ENCODE results near the gene STAT5B. TPM values are rescaled to one million over a fixed set of nuclear protein-coding genes. Genes with fewer than 3 reads are reported as not detected.

Gene STAT5B
- polyA plus RNA-seq, 1 experiment, result 34.0 TPM

DNA sequence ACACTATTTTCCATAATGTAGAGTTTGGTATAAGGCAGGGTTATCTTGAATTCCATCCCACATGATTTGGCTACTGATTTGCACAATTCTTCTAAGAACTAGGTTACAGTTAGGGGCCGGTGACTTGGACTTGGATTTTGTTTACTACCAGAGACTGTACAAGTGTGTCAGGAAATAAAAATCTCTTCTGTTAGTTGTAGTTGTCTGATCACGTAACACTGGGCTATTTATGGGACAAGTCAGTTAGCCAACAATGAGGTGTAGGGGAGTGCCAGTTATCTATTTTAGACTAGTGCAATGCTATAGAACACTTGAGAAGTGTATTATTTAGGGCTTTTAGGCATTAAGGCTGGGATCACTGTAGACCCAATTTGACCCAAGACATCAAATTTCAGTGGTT, 42.2 kb downstream of the STAT5B start:
- TF ChIP-seq, protein P1, sequence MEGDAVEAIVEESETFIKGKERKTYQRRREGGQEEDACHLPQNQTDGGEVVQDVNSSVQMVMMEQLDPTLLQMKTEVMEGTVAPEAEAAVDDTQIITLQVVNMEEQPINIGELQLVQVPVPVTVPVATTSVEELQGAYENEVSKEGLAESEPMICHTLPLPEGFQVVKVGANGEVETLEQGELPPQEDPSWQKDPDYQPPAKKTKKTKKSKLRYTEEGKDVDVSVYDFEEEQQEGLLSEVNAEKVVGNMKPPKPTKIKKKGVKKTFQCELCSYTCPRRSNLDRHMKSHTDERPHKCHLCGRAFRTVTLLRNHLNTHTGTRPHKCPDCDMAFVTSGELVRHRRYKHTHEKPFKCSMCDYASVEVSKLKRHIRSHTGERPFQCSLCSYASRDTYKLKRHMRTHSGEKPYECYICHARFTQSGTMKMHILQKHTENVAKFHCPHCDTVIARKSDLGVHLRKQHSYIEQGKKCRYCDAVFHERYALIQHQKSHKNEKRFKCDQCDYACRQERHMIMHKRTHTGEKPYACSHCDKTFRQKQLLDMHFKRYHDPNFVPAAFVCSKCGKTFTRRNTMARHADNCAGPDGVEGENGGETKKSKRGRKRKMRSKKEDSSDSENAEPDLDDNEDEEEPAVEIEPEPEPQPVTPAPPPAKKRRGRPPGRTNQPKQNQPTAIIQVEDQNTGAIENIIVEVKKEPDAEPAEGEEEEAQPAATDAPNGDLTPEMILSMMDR (IDR thresholded peaks at IDR 0.05; ENCODE audit: low read depth, low read length), result no peak
- no peaks in the 10 kb centered on the region for H3K9me3 ChIP-seq (ENCODE audit: control insufficient read depth, insufficient read depth, low read length)
- DNase-seq (ENCODE audit: low read depth, low spot score), result no peak
- CTCF ChIA-PET, result interaction anchor here (0.7 to 3.7 kb wide), 3 partner anchors 12 to 293 kb away, joined by 4 to 16 read pairs (median 5); no protein-coding TSS in a partner anchor
- no peak overlapping the region for H3K4me3 ChIP-seq (ENCODE audit: low read depth, low read length)
- POLR2A ChIA-PET, result no interaction called here
- no peaks in the 10 kb centered on the region for H3K27me3 ChIP-seq (ENCODE audit: control insufficient read depth, insufficient read depth, low read length)
- no peak overlapping the region for H3K27ac ChIP-seq (ENCODE audit: low read depth, low read length)

DNA sequence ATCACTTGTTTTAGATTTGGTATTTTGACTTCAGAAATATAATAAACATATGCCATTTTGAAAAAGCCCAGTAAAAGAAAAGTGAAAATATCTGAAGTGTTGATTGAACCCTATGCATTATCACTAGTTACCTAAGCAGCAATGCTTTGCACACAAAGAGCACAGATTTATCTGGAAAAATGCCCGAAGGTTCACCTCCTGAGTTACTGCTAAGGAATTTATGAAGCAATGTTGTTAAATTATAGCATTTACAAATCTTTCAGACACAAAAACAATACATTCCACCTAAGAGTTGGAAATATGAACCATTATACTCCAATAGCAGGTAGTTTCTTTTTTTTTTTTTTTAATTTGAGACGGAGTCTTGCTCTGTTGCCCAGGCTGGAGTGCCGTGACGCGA, 43.0 kb downstream of the STAT5B start:
- Histone ChIP-seq H3K9me3 (ENCODE audit: control insufficient read depth, insufficient read depth, low read length) (no peaks in the 10 kb centered on the region), H3K27me3 (ENCODE audit: control insufficient read depth, insufficient read depth, low read length) (no peaks in the 10 kb centered on the region), H3K27ac (ENCODE audit: low read depth, low read length) (no peak overlapping the region), H3K4me3 (ENCODE audit: low read depth, low read length) (no peak overlapping the region)
- TF ChIP-seq, protein P1 (IDR thresholded peaks at IDR 0.05; ENCODE audit: low read depth, low read length), result no peak
- POLR2A ChIA-PET, result interaction anchor here (0.6 kb wide), 1 partner anchor 11 kb away, joined by 4 read pairs; no protein-coding TSS in a partner anchor
- peak; percentile 21 for DNase-seq (ENCODE audit: low read depth, low spot score)
- CTCF ChIA-PET, result interaction anchor here (0.7 to 3.7 kb wide), 2 partner anchors 11 to 15 kb away, joined by 5 to 16 read pairs; no protein-coding TSS in a partner anchor

DNA sequence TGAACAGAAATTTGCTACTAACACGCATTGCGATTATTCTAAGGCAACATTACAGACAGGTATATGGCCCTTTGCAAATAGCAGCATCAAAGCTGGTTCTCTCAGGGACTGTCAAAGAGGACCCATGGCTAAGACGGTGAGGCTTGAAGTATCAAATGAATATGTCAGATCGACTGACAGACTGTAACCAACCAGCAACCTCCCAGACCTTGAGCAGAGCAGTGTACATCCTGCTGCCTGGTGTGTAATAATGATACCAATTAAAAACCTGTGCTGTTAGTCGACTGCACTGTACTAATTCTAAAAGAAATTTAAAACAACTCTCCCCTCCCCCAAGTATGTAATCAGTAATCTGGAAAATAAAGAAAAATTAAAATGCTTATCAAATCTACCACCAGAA, 46.0 kb downstream of the STAT5B start:
- ChIA-PET POLR2A (no interaction called here), CTCF (interaction anchor here (3.7 kb wide), 1 partner anchor 8 kb away, joined by 16 read pairs; no protein-coding TSS in a partner anchor)
- TF ChIP-seq, protein P1 (IDR thresholded peaks at IDR 0.05; ENCODE audit: low read depth, low read length), result no peak
- Histone ChIP-seq H3K27me3 (ENCODE audit: control insufficient read depth, insufficient read depth, low read length) (no peaks in the 10 kb centered on the region), H3K27ac (ENCODE audit: low read depth, low read length) (no peak overlapping the region), H3K4me3 (ENCODE audit: low read depth, low read length) (no peak overlapping the region), H3K9me3 (ENCODE audit: control insufficient read depth, insufficient read depth, low read length) (no peaks in the 10 kb centered on the region)
- DNase-seq (ENCODE audit: low read depth, low spot score), result no peak

DNA sequence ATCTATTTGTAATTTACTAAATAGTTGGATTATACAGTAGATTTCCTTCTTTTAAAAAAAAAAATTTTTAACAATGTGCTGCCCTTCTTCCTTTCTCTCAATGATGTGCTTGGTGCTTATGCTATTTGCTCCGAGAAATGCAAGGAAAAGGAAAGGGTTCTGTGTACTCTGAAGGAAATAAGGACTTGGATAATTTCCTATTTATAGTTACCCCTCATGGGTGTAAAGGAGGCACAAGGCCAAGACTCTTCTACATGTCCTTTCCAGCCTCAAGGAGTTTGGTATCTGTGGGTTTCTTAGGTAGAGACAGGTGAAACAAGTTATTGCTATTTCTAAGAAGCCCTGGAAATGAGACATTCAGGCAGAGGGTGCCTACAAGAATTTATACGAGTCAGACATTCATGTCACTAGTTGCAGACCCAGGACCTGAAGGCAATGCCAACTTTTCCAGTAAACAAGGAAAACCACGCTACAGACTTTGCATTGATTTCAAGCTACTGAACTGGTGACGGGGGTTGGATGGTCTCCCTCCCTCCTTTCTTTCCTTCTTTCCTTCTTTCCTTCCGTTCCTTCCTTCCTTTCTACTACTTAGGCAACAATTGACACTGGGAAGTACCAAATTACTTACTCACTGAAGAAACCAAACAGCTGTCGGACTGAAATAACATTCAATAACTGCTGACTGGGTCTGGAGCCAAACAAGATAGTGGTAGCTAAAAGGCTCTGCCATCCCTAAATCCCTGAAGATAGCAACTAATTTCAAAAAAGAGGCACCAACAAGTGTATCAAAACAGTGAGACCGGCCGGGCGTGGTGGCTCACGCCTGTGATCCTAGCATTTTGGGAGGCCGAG, 48.1 kb downstream of the STAT5B start:
- H3K9me3 ChIP-seq (ENCODE audit: control insufficient read depth, insufficient read depth, low read length), result no peaks in the 10 kb centered on the region
- TF ChIP-seq, protein P1 (IDR thresholded peaks at IDR 0.05; ENCODE audit: low read depth, low read length), result no peak
- no peak for DNase-seq (ENCODE audit: low read depth, low spot score)
- no peak overlapping the region for H3K27ac ChIP-seq (ENCODE audit: low read depth, low read length)
- H3K4me3 ChIP-seq (ENCODE audit: low read depth, low read length), result no peak overlapping the region
- POLR2A ChIA-PET, result no interaction called here
- CTCF ChIA-PET, result interaction anchor here (0.5 kb wide), 1 partner anchor 180 kb away, joined by 4 read pairs; no protein-coding TSS in a partner anchor
- H3K27me3 ChIP-seq (ENCODE audit: control insufficient read depth, insufficient read depth, low read length), result no peaks in the 10 kb centered on the region

DNA sequence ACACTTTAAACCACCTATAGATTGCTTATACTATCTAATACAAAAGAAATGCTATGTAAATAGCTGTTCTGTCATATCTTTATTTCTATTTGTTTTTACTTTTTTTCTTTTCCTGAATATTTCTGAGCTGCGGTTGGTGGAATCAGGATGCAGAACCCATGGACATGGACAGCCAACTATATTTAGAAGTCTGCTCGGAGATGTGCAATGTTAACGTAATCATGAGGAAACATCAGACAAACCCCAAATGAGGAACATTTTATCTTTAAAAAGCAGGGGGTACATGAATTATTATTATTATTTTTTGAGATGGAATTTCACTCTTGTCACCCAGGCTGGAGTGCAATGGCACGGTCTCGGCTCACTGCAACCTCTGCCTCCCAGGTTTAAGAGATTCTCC, 50.5 kb downstream of the STAT5B start:
- TF ChIP-seq, protein P1 (IDR thresholded peaks at IDR 0.05; ENCODE audit: low read depth, low read length), result no peak
- ChIA-PET POLR2A (no interaction called here), CTCF (no interaction called here)
- Histone ChIP-seq H3K27me3 (ENCODE audit: control insufficient read depth, insufficient read depth, low read length) (no peaks in the 10 kb centered on the region), H3K9me3 (ENCODE audit: control insufficient read depth, insufficient read depth, low read length) (no peaks in the 10 kb centered on the region), H3K4me3 (ENCODE audit: low read depth, low read length) (no peak overlapping the region), H3K27ac (ENCODE audit: low read depth, low read length) (no peak overlapping the region)
- no peak for DNase-seq (ENCODE audit: low read depth, low spot score)
